GM12878 (cell line): ENCODE results near the gene MT1B. TPM values are rescaled to one million over a fixed set of nuclear protein-coding genes. Genes with fewer than 3 reads are reported as not detected.

Experiments used
- FOXM1 ChIP-seq: IDR thresholded peaks from 2 replicates; pipeline ENCODE4 v1.6.1; 2012; ENCODE audit warnings: low read depth, mild to moderate bottlenecking, inconsistent platforms, low read length, moderate library complexity
- HDAC6 ChIP-seq: fragments of 200-600 bp; sonication (generic); IDR thresholded peaks from one replicate; pipeline ENCODE4 v1.8.0; 2017; ENCODE audit warnings: antibody characterized with exemption; ENCODE audit not compliant: unreplicated experiment
- TBL1XR1 ChIP-seq: IDR thresholded peaks from 2 replicates; pipeline ENCODE4 v1.6.1; 2012; ENCODE audit warnings: low read depth, low read length, improper control_type of control experiment
- ZNF384 ChIP-seq: IDR thresholded peaks from 2 replicates; pipeline ENCODE4 v1.6.1; 2012; ENCODE audit warnings: low read depth, mild to moderate bottlenecking, low read length, improper control_type of control experiment, borderline replicate concordance
- ZNF592 ChIP-seq: fragments of 450-650 bp; IDR thresholded peaks from 2 replicates; pipeline ENCODE4 v1.6.1; 2017; ENCODE audit warnings: mild to moderate bottlenecking, moderate library complexity
- ZNF687 ChIP-seq: fragments of 450-650 bp; IDR thresholded peaks from 2 replicates; pipeline ENCODE4 v1.6.1; 2017; ENCODE audit warnings: mild to moderate bottlenecking, moderate library complexity
- polyA plus RNA-seq, 11 experiments: library from polyadenylated mRNA; depleted of rRNA in 4 of 11; unstranded in 6 of 11; stranded (reverse) in 5 of 11; fragments of >200 nt; fragmentation: Nextera tagmentation in 4 of 11; fragmentation: Illumina TruSeq in 1 of 11; extraction: Ambion mirVana in 4 of 11; extraction: Trizol in 1 of 11; gene quantifications; 1 replicate in 1 of 11; 2 replicates in 10 of 11; pipeline versions ENCODE4 v1.2.1 to v1.2.3, GENCODE V29; 2011 to 2016; ENCODE audit warnings: inconsistent platforms in 2 of 11, missing spikeins in 2 of 11, low read depth in 1 of 11
- total RNA-seq, 4 experiments: library from RNA; depleted of rRNA in 3 of 4; stranded (reverse); fragments of >200 nt in 3 of 4; fragmentation: Illumina TruSeq in 1 of 4; extraction: Trizol in 1 of 4; gene quantifications; 2 replicates each; pipeline versions ENCODE4 v1.2.1 to v1.2.3, GENCODE V29; 2013 to 2021

The MT1B gene
- total and polyA plus RNA-seq, 10 of the 15 experiments (the other 5 are each of a cell fraction or from before 2014, with no cell fraction given): not detected

DNA sequence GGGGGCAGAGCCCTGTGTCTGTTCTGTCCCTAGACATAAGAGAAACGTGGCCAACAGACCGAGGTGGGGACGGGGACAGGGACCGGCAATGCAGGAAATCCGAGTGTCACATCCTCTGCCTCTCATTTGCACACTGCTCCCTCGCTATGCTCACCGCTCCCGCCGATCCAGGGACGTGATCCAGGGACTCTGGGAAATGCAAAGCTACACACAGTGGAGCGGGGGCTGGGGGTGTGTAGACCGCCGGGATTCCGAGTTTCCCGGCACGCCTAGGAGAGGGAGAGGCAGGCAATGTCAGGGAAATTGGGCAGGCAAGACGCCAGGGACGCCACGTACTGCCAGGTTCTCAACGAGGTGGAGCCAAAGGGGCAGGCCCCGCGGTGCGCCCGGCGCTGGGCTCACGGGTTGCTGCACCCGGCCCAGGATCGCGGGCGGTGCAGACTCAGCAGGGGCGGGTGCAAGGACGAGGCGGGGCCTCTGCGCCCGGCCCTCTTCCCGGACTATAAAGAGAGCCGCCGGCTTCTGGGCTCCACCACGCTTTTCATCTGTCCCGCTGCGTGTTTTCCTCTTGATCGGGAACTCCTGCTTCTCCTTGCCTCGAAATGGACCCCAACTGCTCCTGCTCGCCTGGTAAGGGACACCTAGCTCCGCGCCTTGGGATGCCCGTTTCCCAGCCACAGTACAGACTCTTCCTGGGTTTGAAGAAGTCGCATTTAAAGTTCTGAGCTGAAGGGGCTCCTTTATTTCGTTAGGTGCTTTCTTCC is 30.4 kb downstream of the MT1B start, which contains the start of gene MT1X (continued):
- 0 out of 2 replicates have a peak, but pooled peaks have one; percentile 16 for TF ChIP-seq ZNF687
- no peak for TF ChIP-seq ZNF384
- TF ChIP-seq HDAC6: no peak
- no peak for TF ChIP-seq FOXM1
- no peak for TF ChIP-seq ZNF592
- TF ChIP-seq TBL1XR1: no peak
